Measurements from ENCODE around the gene PAF1. TPM values are rescaled to one million over a fixed set of nuclear protein-coding genes. Genes with fewer than 3 reads are reported as not detected.

Gene PAF1
- total RNA-seq, 2 donors from 2014 or later: 31.9 to 41.6 TPM

DNA sequence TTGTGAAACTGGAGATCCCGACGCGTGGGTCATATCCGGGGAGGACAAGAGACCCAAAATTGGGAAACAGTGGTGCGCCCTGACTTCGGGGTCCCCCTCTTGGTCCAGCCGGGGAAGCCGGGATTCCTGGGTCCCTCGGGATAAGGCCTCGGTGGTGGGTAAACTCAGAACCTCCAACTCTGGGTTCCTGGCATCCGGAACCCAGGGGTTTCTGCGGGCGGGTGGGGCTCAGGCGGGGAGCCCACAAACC, 16.4 kb upstream of the PAF1 start:
- TF ChIP-seq, protein P1, sequence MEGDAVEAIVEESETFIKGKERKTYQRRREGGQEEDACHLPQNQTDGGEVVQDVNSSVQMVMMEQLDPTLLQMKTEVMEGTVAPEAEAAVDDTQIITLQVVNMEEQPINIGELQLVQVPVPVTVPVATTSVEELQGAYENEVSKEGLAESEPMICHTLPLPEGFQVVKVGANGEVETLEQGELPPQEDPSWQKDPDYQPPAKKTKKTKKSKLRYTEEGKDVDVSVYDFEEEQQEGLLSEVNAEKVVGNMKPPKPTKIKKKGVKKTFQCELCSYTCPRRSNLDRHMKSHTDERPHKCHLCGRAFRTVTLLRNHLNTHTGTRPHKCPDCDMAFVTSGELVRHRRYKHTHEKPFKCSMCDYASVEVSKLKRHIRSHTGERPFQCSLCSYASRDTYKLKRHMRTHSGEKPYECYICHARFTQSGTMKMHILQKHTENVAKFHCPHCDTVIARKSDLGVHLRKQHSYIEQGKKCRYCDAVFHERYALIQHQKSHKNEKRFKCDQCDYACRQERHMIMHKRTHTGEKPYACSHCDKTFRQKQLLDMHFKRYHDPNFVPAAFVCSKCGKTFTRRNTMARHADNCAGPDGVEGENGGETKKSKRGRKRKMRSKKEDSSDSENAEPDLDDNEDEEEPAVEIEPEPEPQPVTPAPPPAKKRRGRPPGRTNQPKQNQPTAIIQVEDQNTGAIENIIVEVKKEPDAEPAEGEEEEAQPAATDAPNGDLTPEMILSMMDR (IDR thresholded peaks at IDR 0.05): no peak
- Histone ChIP-seq H3K9me3 (no peaks in the 10 kb centered on the region), H3K27ac (peak overlapping the region; percentile 100), H3K4me1 (peaks cover 13% of the 10 kb centered on the region), H3K36me3 (peaks cover 10% of the 10 kb centered on the region), H3K9ac (ENCODE audit: low read depth in 2 of 2, low read length in 2 of 2) (peak overlapping the region; percentile 98 to 100), H3K4me3 (peak overlapping the region; percentile 96), H3K27me3 (no peaks in the 10 kb centered on the region)
- intact Hi-C loops (cut with DNase I): no loop called here
- peak; percentile 83 for DNase-seq

DNA sequence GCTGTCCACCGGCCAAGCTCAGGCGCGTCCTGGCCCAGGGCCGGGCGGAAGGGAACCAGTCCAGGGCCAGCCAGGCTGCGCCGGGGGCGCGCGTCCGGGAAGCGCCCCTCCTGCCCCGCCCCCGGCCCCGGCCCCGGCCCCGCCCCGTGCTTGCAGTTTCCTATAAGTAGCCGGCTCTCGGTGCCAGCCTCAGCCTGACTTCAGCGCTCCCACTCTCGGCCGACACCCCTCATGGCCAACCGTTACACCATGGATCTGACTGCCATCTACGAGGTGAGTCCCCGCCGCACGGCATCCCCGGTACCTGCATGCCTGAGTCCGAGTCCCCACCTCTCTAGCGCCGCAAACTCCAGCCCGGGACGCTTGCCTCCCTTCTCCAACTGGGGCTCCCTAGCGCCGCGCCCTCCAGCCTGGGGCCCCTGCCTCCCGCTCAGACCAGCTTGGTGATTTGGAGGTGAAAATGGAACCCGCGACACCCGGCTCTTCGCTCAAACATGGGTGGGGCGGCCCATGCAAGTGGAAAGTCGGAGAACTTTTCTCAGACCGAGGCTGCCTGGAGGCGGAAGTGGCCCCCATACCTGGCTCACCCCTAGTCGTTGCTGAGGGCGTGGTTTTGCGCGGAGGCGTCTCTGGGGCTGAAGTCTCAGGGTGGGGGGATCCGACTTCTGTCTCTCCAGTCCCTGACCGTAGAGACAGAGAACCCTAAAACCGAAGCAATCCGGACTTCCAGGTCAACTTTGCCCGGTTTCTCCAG, 15.9 kb upstream of the PAF1 start, which contains the start of gene ZFP36:
Gene ZFP36, plus strand, starts transcription at position 192 of the 754 bp plus-strand sequence. Its CDS starts 58 bp downstream, at position 250.
- H3K27ac ChIP-seq: peak within 1 kb of the TSS; percentile 100
- TF ChIP-seq, protein P1 (IDR thresholded peaks at IDR 0.05): no peak
- H3K36me3 ChIP-seq: peaks cover 10% of the 10 kb centered on the region
- H3K9me3 ChIP-seq: no peaks in the 10 kb centered on the region
- H3K9ac ChIP-seq (ENCODE audit: low read depth in 2 of 2, low read length in 2 of 2): peak within 1 kb of the TSS; percentile 98 to 100
- intact Hi-C loops (cut with DNase I): no loop called here
- peaks cover 18% of the 10 kb centered on the region for H3K4me1 ChIP-seq
- peak within 1 kb of the TSS; percentile 96 for H3K4me3 ChIP-seq
- no peaks in the 10 kb centered on the region for H3K27me3 ChIP-seq
- peak; percentile 95 for DNase-seq

DNA sequence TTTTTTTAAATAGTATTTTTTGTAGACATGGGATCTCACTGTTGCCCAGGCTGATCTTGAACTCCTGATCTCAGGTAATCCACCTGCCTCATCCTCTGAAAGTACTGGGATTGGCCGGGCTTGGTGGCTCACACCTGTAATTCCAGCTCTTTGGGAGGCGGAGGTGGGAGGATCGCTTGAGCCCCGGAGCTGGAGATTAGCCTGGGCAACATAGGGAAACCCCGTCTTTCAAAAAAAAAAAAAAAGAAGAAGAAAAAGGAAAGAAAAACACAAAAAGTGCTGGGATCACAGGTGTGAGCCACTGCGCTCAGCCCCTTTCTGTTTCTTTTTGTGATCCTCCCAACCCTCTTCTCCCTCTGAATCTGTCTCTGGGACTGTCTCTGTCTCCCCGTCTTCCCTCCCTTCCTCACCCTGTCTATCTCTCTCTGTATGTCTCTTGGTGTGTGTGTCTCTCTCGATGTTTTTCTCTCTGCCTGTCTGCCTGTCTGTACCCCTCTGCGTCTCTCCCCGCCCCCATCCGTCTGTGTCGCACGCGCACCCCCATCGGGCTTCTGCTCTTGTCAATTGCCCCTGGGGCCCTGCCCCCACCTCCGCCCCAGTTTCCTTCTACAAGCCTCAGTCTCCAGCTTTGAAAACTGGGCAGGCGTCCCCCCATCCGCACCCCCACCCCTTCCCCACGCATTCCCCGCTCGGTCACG, 15.2 kb upstream of the PAF1 start:
- Histone ChIP-seq H3K9ac (ENCODE audit: low read depth in 2 of 2, low read length in 2 of 2) (peak overlapping the region; percentile 84 to 92), H3K9me3 (no peaks in the 10 kb centered on the region), H3K27ac (peak overlapping the region; percentile 100), H3K4me3 (peak overlapping the region; percentile 96), H3K27me3 (no peaks in the 10 kb centered on the region), H3K4me1 (peaks cover 19% of the 10 kb centered on the region), H3K36me3 (peaks cover 10% of the 10 kb centered on the region)
- TF ChIP-seq, protein P1 (IDR thresholded peaks at IDR 0.05): no peak
- intact Hi-C loops (cut with DNase I): no loop called here
- peak; percentile 78 for DNase-seq

DNA sequence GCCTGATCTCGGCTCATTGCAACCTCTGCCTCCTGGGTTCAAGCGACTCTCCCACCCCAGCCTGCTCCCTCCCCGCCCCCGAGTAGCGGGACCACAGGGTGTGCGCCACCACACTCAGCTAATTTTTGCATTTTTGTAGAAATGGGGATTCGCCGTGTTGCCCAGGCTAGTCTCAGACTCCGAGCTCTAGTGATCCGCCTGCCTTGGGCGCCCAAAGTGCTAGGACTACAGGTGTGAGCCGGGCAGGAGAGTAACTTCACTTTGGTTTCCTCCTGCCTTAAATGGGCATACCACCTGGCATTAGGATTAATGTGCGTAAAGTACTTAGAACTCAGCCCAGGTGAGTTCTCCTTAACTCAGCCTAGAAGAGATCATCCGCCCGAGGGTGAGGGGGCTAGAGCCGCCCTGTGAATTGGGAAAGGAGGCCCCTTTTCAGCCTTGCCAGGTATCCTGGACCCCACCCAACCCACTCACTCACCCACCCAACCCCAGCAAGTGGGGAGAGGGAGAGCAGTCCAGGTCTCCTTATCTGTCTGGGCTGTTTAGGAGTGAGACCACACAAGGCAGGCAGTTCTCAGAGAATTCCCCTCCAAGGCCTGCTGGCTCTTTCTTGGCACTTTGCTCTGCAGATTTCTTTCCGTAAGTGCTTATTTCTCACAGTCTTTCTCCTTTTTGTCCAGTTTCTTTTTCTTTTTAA, 14.5 kb upstream of the PAF1 start:
- TF ChIP-seq, protein P1 (IDR thresholded peaks at IDR 0.05): no peak
- Histone ChIP-seq H3K4me3 (peak overlapping the region; percentile 96), H3K9me3 (no peaks in the 10 kb centered on the region), H3K9ac (ENCODE audit: low read depth in 2 of 2, low read length in 2 of 2) (peak overlapping the region in 1 of 2 donors; percentile 49), H3K27ac (peak overlapping the region; percentile 100), H3K4me1 (peaks cover 12% of the 10 kb centered on the region), H3K36me3 (peaks cover 10% of the 10 kb centered on the region), H3K27me3 (no peaks in the 10 kb centered on the region)
- no peak for DNase-seq
- intact Hi-C loops (cut with DNase I): no loop called here
